ENCODE data around the gene NGEF.

Gene NGEF

GRCh38 chr2:232942831-232943230 is 70.2 kb downstream of the NGEF start:
- H3K36me3 ChIP-seq (ENCODE audit: control insufficient read depth in 2 of 2, insufficient read depth in 1 of 2, low read length in 2 of 2): no peaks in the 10 kb centered on the region
- POLR2A ChIA-PET: interaction anchor here (0.6 kb wide), 1 partner anchor 120 kb away, joined by 4 read pairs; no protein-coding TSS in a partner anchor
- TF ChIP-seq KLF8 (tag by site-specific recombination; IDR thresholded peaks at IDR 0.05) (no peak), ZBTB21 (tag by site-specific recombination; IDR thresholded peaks at IDR 0.05) (no peak), KLF9 (tag by site-specific recombination; IDR thresholded peaks at IDR 0.05; ENCODE audit: low read depth) (no peak)
- no peaks in the 10 kb centered on the region for H3K9me3 ChIP-seq (ENCODE audit: control insufficient read depth, insufficient read depth, low read depth, low read length)
- no peaks in the 10 kb centered on the region for H3K4me1 ChIP-seq (ENCODE audit: control insufficient read depth, insufficient read depth, low read length)
- H3K4me3 ChIP-seq (ENCODE audit: low read depth, low read length): no peak overlapping the region
- CTCF ChIA-PET: interaction anchor here (0.6 to 1.2 kb wide), 2 partner anchors 12 to 38 kb away, joined by 3 to 5 read pairs; no protein-coding TSS in a partner anchor
- H3K27ac ChIP-seq (ENCODE audit: extremely low read depth, low read depth, low read length): no peak overlapping the region

GRCh38 chr2:232941912-232942594 is 71.0 kb downstream of the NGEF start:
- CTCF ChIA-PET: interaction anchor here (0.6 to 1.2 kb wide), 2 partner anchors 11 to 38 kb away, joined by 3 to 5 read pairs; no protein-coding TSS in a partner anchor

More at GRCh38 chr2:232941912-232942594, 71.0 kb downstream of the NGEF start:
- POLR2A ChIA-PET: interaction anchor here (0.6 kb wide), 1 partner anchor 121 kb away, joined by 4 read pairs; no protein-coding TSS in a partner anchor
- H3K36me3 ChIP-seq (ENCODE audit: control insufficient read depth in 2 of 2, insufficient read depth in 1 of 2, low read length in 2 of 2): no peaks in the 10 kb centered on the region
- TF ChIP-seq ZFP37 (tag by site-specific recombination; IDR thresholded peaks at IDR 0.05) (no peak), ZNF24 (tag by site-specific recombination; IDR thresholded peaks at IDR 0.05) (no peak), MEIS1 (CRISPR knock-in tag; IDR thresholded peaks at IDR 0.05; ENCODE audit: borderline replicate concordance) (no peak), BCL11B (tag by site-specific recombination; IDR thresholded peaks at IDR 0.05; ENCODE audit: low read depth) (no peak), ZNF501 (tag by site-specific recombination; IDR thresholded peaks at IDR 0.05) (no peak), ZNF548 (tag by site-specific recombination; IDR thresholded peaks at IDR 0.05) (no peak), ZNF518A (tag by site-specific recombination; conservative IDR thresholded peaks at IDR 0.05; ENCODE audit: low read depth) (no peak), ZNF639 (tag by site-specific recombination; IDR thresholded peaks at IDR 0.05) (no peak), ZNF184 (tag by site-specific recombination; IDR thresholded peaks at IDR 0.05) (no peak), ZBTB44 (tag by site-specific recombination; IDR thresholded peaks at IDR 0.05) (no peak), ZNF266 (tag by site-specific recombination; IDR thresholded peaks at IDR 0.05; ENCODE audit: low read depth) (no peak)
- no peaks in the 10 kb centered on the region for H3K4me1 ChIP-seq (ENCODE audit: control insufficient read depth, insufficient read depth, low read length)
- no peak overlapping the region for H3K27ac ChIP-seq (ENCODE audit: extremely low read depth, low read depth, low read length)
- H3K9me3 ChIP-seq (ENCODE audit: control insufficient read depth, insufficient read depth, low read depth, low read length): no peaks in the 10 kb centered on the region
- H3K4me3 ChIP-seq (ENCODE audit: low read depth, low read length): no peak overlapping the region

Data from HEK293 (cell line).